GM18498 (cell line): ENCODE measurements around the gene TLE3.
"Not testable (repeated sequence)": the region's sequence is repeated elsewhere in the genome, so short reads cannot be mapped to it uniquely, and the experiment has no call there.

Source experiments
- ATAC-seq: cut with Tn5 transposase; IDR thresholded peaks from one replicate; pipeline ENCODE4 v1.9.1; 2021; ENCODE audit warnings: mild to moderate bottlenecking, moderate library complexity; ENCODE audit not compliant: unreplicated experiment

The TLE3 gene

DNA sequence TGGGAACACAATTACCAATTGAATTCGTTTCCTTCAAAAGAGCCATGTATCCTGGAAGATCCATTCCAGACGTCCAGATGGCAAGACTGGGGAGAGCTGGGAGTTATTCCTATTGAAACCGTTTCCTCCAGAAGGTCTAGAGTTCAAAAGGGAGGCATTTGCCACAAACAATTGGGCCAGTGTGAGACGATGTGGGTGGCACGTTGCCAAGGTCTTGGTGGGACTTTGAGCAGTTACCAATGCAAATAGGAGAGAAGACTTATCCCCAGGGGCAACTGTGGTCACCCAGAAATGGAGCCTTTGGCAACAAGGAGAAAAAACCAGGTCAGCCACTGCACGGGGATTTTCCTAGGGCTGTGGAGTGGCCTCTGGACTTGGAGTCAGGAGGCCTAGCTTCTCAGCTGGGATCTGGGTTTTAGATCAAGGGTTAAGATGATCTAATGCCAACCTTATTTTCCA lies 29.6 kb upstream of the TLE3 start:
- ATAC-seq = no peak

DNA sequence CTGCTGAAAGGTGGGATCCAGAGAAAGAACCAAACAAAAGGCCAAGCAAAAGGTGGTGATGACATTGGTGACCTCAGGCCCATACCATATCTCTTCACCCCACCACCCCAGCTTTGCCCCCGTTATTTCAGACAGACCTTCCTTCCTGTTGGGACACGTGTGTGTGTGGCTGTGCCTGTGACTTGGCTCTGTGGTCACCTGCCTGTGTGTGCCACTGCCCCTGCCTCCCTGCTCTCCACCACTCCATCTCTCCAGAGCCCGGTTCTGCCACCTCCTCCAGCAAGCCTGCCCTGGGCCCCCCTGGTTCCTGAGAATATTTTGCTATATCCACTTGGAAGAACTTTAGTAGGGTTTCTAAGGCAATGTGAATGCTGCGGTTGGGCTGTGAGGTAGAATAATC lies 28.6 kb upstream of the TLE3 start:
- ATAC-seq = no peak

DNA sequence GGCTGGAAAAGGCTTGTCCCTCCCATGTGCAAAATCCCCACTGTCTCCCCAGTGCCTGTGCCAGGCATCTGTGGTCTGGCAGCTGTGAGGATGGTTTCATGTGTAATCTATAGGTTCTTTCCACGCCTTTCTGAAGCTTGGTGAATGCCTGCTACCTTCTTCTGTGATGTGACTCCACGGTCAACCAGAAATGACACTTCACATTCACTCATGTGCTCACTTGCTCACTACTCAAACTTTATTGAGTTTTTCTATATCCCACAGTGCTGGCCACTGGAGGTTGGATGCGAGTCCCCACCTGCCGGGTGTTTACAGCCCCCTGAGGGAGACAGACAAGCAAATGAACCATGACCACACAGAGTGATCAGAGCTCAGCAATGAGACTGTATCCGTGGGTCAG lies 27.9 kb upstream of the TLE3 start:
- no peak for ATAC-seq

DNA sequence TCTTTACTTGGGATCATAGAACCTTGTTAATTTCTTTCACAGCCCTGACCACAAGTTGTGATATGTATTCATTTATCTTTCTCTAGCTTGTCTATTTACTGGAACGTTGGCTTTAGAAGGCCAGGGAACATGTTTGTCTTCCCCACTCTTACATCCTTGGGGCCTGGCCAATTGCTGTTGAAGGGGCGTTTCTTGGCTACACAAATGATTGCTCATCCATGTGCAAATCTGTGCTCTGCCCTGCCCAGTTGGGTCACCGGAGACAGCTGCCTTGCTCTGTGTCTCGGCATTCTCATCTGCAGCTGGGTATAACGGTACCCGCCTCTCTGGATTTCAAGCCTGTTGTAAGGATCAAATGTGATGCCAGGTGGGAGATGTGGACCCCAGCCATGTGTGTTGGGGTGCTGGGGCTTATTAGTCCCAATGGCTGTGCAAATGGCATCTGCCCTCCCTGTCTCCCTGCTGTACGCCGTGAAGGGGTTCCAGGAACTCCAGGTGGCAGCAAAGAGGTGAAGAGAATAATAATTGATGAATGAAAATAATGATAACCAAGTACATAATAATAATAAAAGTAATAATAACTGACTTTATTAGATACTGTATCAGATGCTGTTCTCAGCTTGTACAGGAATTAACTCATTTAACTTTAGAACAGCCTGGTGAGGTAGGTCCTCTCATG lies 24.0 kb upstream of the TLE3 start:
- ATAC-seq = no peak

- ATAC-seq = no peak
Measured at GRCh38 chr15:70120958-70121623, 23.4 kb upstream of the TLE3 start.

DNA sequence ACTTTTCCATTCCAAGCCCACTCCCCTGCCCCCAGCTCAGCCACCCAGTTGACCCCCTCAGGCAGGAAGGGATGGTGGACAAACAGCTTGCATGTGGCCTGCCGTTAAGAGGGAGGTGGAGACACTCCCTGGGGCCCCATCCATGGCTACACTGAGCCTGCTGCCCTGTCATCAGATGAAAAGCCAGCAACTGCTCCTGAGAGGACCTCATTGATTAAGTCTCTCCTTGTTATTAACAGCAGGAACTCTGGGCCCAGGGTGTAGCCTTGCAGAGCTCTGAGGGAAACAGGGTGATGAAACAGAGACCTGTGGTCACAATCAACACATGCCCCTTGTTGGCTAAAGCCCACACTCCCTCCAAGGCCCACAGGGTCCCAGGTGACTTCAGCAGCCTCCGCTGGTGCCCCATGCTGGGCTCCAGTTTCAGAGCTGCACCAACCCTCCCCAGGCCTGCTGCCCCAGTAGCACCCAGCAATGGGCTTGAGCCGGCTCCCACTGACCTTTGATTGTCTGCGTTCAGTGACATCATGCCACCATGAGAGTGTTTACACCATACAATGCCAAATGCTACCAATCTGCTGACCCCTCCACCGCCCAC lies 22.3 kb upstream of the TLE3 start:
- no peak for ATAC-seq

DNA sequence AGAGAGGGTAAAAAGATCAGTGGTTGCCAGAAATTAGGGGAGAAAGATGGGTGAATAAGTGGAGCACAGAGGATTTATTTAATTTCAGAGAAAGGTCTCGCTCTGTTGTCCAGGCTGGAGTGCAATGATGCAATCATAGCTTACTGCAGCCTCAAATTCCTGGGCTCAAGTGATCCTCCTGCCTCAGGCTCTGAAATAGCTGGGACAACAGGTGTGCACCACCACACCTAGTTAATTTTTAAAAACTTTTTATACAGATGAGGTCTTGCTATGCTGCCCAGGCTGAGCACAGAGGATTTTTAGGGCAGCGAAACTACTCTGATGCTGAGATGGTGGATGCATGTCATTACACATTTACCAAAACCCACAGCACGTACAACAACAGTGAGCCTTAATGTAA lies 20.9 kb upstream of the TLE3 start:
- no peak for ATAC-seq

- no peak for ATAC-seq
Measured at GRCh38 chr15:70116317-70116716, 18.6 kb upstream of the TLE3 start.

GRCh38 chr15:70114221-70114620 lies 16.5 kb upstream of the TLE3 start:
- no peak for ATAC-seq

DNA sequence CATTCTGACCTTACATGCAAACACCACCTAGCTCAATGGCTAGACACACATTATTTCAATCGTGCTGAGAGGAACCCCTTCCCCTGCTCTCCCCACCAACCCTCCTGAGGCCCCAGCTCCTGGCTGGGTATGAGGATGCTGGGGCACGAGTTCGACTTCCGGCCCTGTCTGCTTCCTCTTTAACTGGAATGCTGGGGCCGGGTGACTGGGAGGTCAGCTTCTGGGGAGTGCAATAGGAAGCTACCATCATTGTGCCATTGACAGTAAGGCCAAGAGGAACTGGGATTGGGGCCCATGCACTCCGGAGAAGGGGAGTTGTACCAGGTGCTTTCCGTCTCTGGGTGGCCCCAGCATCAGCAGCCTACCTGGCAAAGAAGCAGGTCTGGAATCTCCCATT lies 15.6 kb upstream of the TLE3 start:
- no peak for ATAC-seq

DNA sequence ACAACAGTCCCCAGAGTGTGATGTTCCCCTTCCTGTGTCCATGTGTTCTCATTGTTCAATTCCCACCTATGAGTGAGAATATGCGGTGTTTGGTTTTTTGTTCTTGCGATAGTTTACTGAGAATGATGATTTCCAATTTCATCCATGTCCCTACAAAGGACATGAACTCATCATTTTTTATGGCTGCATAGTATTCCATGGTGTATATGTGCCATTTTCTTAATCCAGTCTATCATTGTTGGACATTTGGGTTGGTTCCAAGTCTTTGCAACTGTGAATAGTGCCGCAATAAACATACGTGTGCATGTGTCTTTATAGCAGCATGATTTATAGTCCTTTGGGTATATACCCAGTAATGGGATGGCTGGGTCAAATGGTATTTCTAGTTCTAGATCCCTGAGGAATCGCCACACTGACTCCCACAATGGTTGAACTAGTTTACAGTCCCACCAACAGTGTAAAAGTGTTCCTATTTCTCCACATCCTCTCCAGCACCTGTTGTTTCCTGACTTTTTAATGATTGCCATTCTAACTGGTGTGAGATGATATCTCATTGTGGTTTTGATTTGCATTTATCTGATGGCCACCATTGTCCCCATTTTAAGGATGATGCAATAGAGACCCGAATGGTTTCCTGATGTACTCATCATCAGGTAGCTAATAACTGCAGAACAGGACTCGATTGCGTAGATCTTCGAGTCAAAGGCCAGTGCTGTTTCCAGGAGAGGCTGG lies 15.0 kb upstream of the TLE3 start:
- not testable (repeated sequence) for ATAC-seq

DNA sequence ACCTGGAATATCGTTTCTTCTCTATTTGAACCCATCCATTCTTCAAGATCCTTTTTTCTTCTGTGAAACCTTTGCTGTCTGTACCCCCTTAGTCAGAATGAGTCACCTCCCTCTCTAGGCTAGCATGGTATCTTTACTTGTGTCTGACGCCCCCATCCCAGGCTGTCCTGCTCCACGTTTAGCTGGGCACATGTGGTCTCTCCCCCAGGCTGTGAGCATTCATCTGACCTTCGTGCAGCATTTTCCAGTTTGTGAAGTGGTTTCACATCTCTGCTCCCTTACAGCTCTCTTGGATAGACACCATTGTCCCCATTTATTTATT lies 14.3 kb upstream of the TLE3 start:
- no peak for ATAC-seq

GRCh38 chr15:70111203-70112073 lies 13.7 kb upstream of the TLE3 start:
- no peak for ATAC-seq

GRCh38 chr15:70109978-70110377 lies 12.3 kb upstream of the TLE3 start:
- no peak for ATAC-seq

- no peak for ATAC-seq
Measured at GRCh38 chr15:70109531-70109930, 11.8 kb upstream of the TLE3 start.

GRCh38 chr15:70103880-70104626 lies 6.3 kb upstream of the TLE3 start:
- no peak for ATAC-seq

DNA sequence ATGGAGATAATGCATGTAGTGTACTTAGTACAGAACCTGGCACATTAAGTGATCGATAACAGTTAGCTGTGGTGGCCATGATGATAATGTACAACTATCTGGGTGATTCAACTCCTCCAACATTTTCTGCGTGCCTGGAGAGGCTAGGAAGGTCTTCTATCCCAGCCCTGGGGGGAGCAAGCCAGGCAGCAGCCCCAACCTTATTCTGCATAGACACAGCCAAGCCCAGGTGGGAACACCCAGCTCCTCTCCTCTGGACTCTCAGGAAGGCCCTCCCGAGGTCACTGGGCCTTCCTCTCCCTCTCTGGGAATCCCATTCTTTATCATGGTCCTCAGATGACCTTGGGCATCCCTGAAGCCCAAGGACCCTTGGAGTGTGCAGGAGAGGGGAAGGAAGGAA lies 5.1 kb upstream of the TLE3 start:
- ATAC-seq = no peak

- no peak for ATAC-seq
Measured at GRCh38 chr15:70101459-70102113, 3.9 kb upstream of the TLE3 start.

DNA sequence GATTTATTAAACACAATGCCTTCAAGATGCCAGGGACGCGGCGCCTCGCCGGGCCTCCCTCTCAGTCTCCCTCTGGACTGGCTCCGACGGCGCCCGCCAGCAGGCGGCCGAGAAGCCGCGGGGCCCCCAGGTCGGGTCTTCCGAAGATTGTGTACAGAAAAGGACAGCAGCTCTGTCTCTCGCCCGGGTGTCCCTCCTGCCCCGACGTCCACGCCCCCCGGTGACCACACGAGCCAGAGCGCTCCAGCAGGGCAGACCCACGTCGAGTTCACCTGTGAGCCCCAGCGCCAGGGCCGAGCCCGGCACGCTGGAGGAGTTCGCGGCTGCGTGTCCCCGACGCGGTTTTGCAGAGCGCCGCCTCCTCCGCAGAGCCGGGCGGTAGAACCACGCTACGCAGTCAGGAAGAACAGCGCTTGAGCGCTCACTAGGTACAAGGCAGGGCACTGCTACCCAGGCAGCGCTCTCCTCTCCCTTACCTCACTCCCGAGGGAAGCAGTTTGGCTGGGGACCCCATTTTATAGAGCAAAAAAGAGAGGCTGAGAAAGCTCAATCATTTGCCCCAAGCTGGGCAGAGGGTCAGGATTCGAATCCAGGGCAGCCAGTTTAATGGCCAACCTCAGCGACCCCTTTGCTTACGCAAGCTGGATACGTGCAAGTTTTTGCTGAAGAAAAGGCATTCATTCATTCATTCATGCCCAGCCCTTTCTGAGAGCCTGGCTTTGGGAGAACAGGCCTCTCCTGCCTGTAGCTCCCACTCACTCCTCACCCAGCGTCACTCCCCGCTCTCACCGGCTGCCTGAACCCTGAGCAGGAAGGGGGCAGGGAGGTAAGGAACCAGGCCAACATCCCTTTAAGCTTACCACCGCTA lies 3.0 kb upstream of the TLE3 start:
- ATAC-seq = no peak
